Esophagus muscularis mucosa (tissue), 4 donors: ENCODE measurements around the gene ENTPD3. TPM values are rescaled to one million over a fixed set of nuclear protein-coding genes. Genes with fewer than 3 reads are reported as not detected.
"Not testable (repeated sequence)": the region's sequence is repeated elsewhere in the genome, so short reads cannot be mapped to it uniquely, and the experiment has no call there.

Experiments used
- DNase-seq: peaks from one replicate; pipeline ENCODE4 v3.0.0-alpha.2; 2017; ENCODE audit errors: extremely low spot score
- H3K27ac ChIP-seq, 4 donors: fragments of 200-600 bp; sonication (generic); replicated peaks in 1 of 4; 1 replicate in 3 of 4; 2 replicates in 1 of 4; pipeline ENCODE4 v1.5.1; 2016 to 2019; ENCODE audit warnings: mild to moderate bottlenecking in 1 of 4
- H3K27me3 ChIP-seq, 4 donors: fragments of 200-600 bp; sonication (generic); one replicate each; pipeline versions ENCODE4 v1.5.1 to v1.6.0; 2016 to 2019
- H3K36me3 ChIP-seq, 4 donors: fragments of 200-600 bp; sonication (generic); one replicate each; pipeline ENCODE4 v1.5.1; 2016 to 2019
- H3K4me1 ChIP-seq, 4 donors: fragments of 200-600 bp; sonication (generic); one replicate each; pipeline ENCODE4 v1.5.1; 2016 to 2019
- H3K4me3 ChIP-seq, 4 donors: fragments of 200-600 bp; sonication (generic); 1 replicate in 2 of 4; 2 replicates in 2 of 4; pipeline ENCODE4 v1.5.1; 2016 to 2019; ENCODE audit warnings: mild to moderate bottlenecking in 4 of 4, moderate library complexity in 1 of 4
- H3K9me3 ChIP-seq, 4 donors: fragments of 200-600 bp; sonication (generic); 1 replicate in 3 of 4; 2 replicates in 1 of 4; pipeline ENCODE4 v1.5.1; 2016 to 2019
- EP300 ChIP-seq: sonication (generic); formaldehyde crosslinking; IDR thresholded peaks from one replicate; pipeline ENCODE4 v1.6.1; 2017; ENCODE audit warnings: antibody characterized with exemption
- POLR2A ChIP-seq: fragments of 450-650 bp; IDR thresholded peaks from one replicate; pipeline ENCODE4 v1.6.1; 2017; ENCODE audit warnings: antibody characterized with exemption, moderate library complexity, mild to moderate bottlenecking, low read depth
- POLR2AphosphoS5 ChIP-seq, 2 donors: sonication (generic); formaldehyde crosslinking; IDR thresholded peaks; one replicate each; pipeline ENCODE4 v1.6.1; 2017; ENCODE audit warnings: antibody characterized with exemption in 2 of 2
- WGBS: methylation state at CpG from one replicate; pipeline ENCODE4 v1.1.5; 2018; 5-methylcytosine and 5-hydroxymethylcytosine counted together
- intact Hi-C: fragments of 100-400 bp; cut with DNase I; formaldehyde crosslinking; loops from one replicate; pipeline ENCODE4 v1.15.1; 2023
- total RNA-seq, 4 donors: library from RNA; depleted of rRNA; stranded (reverse); fragments of >200 nt; gene quantifications; one replicate each; pipeline versions ENCODE4 v1.1.0 to v1.2.1, GENCODE V29; 2016
- TF ChIP-seq, protein P1 (sequence below), 3 experiments: fragments of 200-600 bp in 2 of 3; fragments of 450-650 bp in 1 of 3; sonication (generic) in 2 of 3; IDR thresholded peaks; one replicate each; pipeline ENCODE4 v1.5.1; 2017 to 2019; ENCODE audit warnings: antibody characterized with exemption in 3 of 3, mild to moderate bottlenecking in 2 of 3, moderate library complexity in 1 of 3

The ENTPD3 gene
- total RNA-seq, 4 donors from 2014 or later = 1.7 to 3.6 (median 2.1) TPM

DNA sequence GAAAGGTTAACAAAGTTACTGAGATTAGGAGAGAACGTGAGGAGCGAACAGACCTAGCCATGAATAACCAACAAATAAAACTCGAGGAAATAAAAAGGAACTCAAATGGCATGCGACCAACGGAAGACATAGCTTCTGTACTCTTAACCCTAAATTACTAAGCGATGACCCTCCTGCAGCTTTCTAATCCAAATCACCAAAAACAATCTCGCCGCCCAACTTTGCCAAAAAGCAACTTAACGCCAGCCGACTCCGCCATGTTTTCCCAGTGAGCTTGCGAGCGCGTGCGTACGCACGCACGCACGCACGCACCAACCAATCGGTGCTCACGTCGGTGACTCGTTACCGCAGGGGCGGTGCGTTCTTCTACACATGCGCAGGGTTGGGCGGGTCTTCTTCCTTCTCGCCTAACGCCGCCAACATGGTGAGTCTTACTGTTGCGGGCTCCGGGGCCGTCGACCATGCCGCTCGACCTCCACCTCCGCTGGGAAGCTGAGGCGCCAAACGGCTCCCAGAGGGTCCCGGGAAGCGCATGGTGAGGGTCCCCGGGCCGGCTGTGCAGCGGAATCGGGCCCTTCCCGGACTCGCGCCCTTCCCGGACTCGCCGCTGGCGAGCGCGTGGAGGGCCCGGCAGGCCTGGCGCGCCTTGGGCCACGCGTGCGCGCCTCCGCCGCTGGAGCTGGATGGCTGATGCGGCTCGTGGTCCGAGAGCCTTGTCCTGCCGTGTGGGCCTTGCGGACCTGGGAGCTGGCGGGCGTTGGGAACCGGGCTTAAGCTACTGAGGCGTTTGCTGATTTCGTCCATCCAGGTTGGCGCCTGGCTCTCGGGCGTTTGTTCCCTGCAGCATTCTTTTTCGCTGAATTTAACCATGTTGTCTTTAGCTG, 70.2 kb downstream of the ENTPD3 start, which contains the start of gene RPL14:
RPL14 (plus strand) TSS at position 400 of the 884 bp plus-strand sequence; CDS start at position 533, 133 bp downstream.
- H3K4me1 ChIP-seq = peaks cover 30 to 56% (median 48%) of the 10 kb centered on the region in 4 donors
- intact Hi-C loops = loop anchor here (5.0 kb wide), 1 partner anchor 65 kb away; the partner anchor contains the start of gene ZNF621
- H3K27ac ChIP-seq = peak within 1 kb of the TSS; percentile 92 to 96 (median 92)
- H3K27me3 ChIP-seq = no peaks in the 10 kb centered on the region
- H3K9me3 ChIP-seq = no peaks in the 10 kb centered on the region
- TF ChIP-seq POLR2AphosphoS5 (IDR thresholded peaks at IDR 0.05) (peak; percentile 99), POLR2A (peak; percentile 86)
- TF ChIP-seq, protein P1, sequence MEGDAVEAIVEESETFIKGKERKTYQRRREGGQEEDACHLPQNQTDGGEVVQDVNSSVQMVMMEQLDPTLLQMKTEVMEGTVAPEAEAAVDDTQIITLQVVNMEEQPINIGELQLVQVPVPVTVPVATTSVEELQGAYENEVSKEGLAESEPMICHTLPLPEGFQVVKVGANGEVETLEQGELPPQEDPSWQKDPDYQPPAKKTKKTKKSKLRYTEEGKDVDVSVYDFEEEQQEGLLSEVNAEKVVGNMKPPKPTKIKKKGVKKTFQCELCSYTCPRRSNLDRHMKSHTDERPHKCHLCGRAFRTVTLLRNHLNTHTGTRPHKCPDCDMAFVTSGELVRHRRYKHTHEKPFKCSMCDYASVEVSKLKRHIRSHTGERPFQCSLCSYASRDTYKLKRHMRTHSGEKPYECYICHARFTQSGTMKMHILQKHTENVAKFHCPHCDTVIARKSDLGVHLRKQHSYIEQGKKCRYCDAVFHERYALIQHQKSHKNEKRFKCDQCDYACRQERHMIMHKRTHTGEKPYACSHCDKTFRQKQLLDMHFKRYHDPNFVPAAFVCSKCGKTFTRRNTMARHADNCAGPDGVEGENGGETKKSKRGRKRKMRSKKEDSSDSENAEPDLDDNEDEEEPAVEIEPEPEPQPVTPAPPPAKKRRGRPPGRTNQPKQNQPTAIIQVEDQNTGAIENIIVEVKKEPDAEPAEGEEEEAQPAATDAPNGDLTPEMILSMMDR (IDR thresholded peaks at IDR 0.05) = no peak
- DNase-seq = peak; percentile 99
- 0% methylated on average over 33 of the region's 79 CpGs for WGBS
- peaks cover 34 to 41% (median 37%) of the 10 kb centered on the region in 4 donors for H3K36me3 ChIP-seq
- peak within 1 kb of the TSS; percentile 91 to 97 (median 94) for H3K4me3 ChIP-seq

DNA sequence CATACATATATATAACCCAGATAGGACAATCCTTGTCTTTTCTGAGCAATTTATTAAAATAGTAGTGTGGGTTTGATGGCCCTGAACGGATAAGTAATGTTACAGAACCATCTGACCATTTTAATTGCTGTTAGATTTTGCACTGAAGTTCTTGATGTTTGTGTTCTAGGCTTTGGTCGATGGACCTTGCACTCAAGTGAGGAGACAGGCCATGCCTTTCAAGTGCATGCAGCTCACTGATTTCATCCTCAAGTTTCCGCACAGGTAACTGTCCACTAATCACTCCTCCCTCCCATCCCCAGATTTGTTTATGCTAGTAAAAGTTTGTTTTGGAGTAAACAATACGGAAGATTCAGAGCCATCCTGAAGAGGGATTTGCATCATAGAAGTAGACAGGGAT, 71.5 kb downstream of the ENTPD3 start:
- no peaks in the 10 kb centered on the region for H3K9me3 ChIP-seq
- WGBS = 84% methylated on average over 4 of the region's 4 CpGs
- peak overlapping the region in 2 of 4 donors; percentile 92 to 96 for H3K27ac ChIP-seq
- intact Hi-C loops = loop anchor here (5.0 kb wide), 1 partner anchor 64 kb away; the partner anchor contains the start of gene ZNF621
- H3K4me3 ChIP-seq = peak overlapping the region in 3 of 4 donors; percentile 91 to 96 (median 92)
- no peaks in the 10 kb centered on the region for H3K27me3 ChIP-seq
- peaks cover 46 to 54% (median 50%) of the 10 kb centered on the region in 4 donors for H3K36me3 ChIP-seq
- peaks cover 25 to 49% (median 42%) of the 10 kb centered on the region in 4 donors for H3K4me1 ChIP-seq
- TF ChIP-seq POLR2A (no peak), EP300 (no peak), POLR2AphosphoS5 (IDR thresholded peaks at IDR 0.05) (no peak)
- TF ChIP-seq, protein P1 (IDR thresholded peaks at IDR 0.05) = no peak
- no peak for DNase-seq

DNA sequence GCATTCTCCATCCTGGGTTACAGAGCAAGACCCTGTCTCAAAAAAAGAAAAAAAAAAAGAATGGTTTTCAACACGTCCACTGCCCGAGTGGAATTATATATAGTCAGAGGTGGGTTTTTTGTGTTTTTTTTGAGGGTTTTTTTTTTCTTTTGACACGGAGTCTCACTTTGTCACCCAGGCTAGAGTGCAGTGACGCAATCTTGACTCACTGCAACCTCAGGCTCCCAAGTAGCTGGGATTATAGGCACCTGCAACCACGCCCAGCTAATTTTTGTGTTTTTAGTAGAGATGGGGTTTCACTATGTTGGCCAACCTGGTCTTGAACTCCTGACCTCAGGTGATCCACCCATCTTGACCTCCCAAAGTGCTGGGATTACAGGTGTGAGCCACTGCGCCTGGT, 73.5 kb downstream of the ENTPD3 start:
- H3K27ac ChIP-seq, H3K4me3 ChIP-seq, intact Hi-C loops, DNase-seq, H3K9me3 ChIP-seq, H3K27me3 ChIP-seq: not testable (repeated sequence)
- Histone ChIP-seq H3K4me1 (peaks cover 18 to 40% (median 35%) of the 10 kb centered on the region in 4 donors), H3K36me3 (peaks cover 52 to 74% (median 64%) of the 10 kb centered on the region in 4 donors)
- 83% methylated on average over 6 of the region's 6 CpGs for WGBS

DNA sequence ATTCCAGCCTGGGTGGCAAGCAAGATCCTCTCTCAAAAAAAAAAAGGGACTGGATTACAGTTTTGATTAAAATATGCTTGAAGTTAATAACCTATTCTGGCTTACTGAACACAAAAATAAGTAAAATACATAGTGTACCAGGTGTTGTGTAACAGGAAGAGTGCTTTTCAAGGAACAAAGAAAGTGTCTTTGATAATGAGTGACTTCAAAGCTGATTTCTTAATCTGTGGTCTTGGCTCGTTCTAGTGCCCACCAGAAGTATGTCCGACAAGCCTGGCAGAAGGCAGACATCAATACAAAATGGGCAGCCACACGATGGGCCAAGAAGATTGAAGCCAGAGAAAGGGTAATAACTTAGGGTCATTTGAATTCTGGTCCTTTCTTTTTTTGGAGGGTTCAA, 74.2 kb downstream of the ENTPD3 start:
- H3K27ac ChIP-seq = no peak overlapping the region
- peaks cover 52 to 76% (median 66%) of the 10 kb centered on the region in 4 donors for H3K36me3 ChIP-seq
- peaks cover 18 to 39% (median 33%) of the 10 kb centered on the region in 4 donors for H3K4me1 ChIP-seq
- no peak for TF ChIP-seq POLR2A
- TF ChIP-seq, protein P1 (IDR thresholded peaks at IDR 0.05) = no peak
- H3K27me3 ChIP-seq = no peaks in the 10 kb centered on the region
- WGBS = 75% methylated on average over 3 of the region's 3 CpGs
- intact Hi-C loops = no loop called here
- no peaks in the 10 kb centered on the region for H3K9me3 ChIP-seq
- no peak overlapping the region for H3K4me3 ChIP-seq
- DNase-seq = no peak

DNA sequence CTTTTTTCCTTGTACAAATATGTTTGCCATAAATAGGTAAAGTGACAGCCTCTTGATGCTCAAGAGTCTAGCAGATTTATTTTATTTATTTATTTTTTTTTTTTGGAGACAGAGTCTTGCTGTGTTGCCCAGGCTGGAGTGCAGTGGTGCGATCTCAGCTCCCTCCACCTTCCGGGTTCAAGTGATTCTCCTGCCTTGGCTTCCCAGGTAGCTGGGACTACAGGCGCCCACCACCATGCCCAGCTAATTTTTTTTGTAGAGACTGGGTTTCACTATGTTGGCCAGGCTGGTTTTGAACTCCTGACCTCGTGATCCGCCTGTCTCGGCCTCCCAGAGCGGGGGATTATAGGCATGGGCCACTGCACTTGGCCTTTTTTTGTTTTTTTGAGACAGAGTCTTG, 75.9 kb downstream of the ENTPD3 start:
- intact Hi-C loops, H3K9me3 ChIP-seq, H3K27ac ChIP-seq, DNase-seq, H3K4me3 ChIP-seq, H3K27me3 ChIP-seq: not testable (repeated sequence)
- Histone ChIP-seq H3K36me3 (peaks cover 52 to 89% (median 75%) of the 10 kb centered on the region in 4 donors), H3K4me1 (peaks cover 12 to 31% (median 25%) of the 10 kb centered on the region in 4 donors)
- 89% methylated on average over 7 of the region's 7 CpGs for WGBS
